ENCODE data around the gene BAIAP3. TPM values are rescaled to one million over a fixed set of nuclear protein-coding genes. Genes with fewer than 3 reads are reported as not detected.
A peak's percentile ranks its signal among the peaks of the same experiment; 100 is the strongest.

BAIAP3 gene
- total RNA-seq, 1 experiment from 2014 or later, result 6.8 TPM

DNA sequence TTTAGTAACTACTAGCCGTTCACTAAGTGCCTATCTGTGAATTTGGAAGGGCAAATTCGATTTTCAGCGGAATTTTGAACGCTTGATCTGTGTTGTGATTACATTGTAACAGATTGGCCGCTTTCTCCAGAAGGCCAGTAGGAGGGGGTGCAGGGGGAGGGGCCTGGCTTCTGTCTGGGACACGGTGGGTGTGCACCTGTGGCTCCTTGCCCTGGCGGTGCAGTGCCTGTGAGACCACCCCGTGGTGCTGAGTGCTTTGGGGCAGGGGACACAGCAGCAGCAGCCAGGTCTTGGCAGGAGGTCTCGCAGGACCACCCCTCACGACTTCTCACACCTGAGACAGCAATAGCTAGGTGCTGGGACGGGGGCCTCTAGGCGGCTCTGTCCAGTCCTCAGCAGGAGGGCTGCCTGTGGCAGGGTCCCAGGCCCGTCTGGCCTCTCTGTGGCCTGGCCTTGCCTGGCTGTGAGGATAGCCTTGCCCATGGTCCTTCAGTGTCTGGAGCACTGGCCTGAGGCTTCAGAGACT is 22.2 kb upstream of the BAIAP3 start:
- H2BK5ac ChIP-seq (ENCODE audit: insufficient read length, low read length), result no peak overlapping the region
- H4K8ac ChIP-seq (replicated peaks; ENCODE audit: insufficient read length, low read depth, low read length), result no peak overlapping the region
- H3K9me3 ChIP-seq (ENCODE audit: control insufficient read depth, low read depth, low read length), result no peaks in the 10 kb centered on the region
- Mint-ChIP-seq H3K4me1 (peaks cover 13 to 22% of the 10 kb centered on the region in 2 experiments), H3K9me3 (peaks cover 4 to 6% of the 10 kb centered on the region in 2 experiments), H3K36me3 (ENCODE audit: insufficient read depth in 1 of 3, low read depth in 3 of 3) (peaks cover 26 to 44% (median 39%) of the 10 kb centered on the region in 3 experiments), H3K4me3 (peak overlapping the region; percentile 95 to 99), H3K27ac (peak overlapping the region in 2 of 3 experiments; percentile 28 to 97; a peak in 1 of 7 replicates), H3K27me3 (ENCODE audit: low read depth) (no peaks in the 10 kb centered on the region)
- no CpG with 5 or more reads among the region's 13 CpGs for WGBS (ENCODE audit: extremely low coverage, insufficient read length, low lambda C conversion rate)
- no peak overlapping the region for H3K56ac ChIP-seq (ENCODE audit: insufficient read length, low read depth, low read length)
- H3K14ac ChIP-seq (ENCODE audit: insufficient read depth, low read length), result no peak overlapping the region
- H3K4ac ChIP-seq (ENCODE audit: low read depth, low read length), result no peak overlapping the region
- H2BK15ac ChIP-seq (ENCODE audit: low read depth, low read length), result no peak overlapping the region
- peaks cover 47% of the 10 kb centered on the region for H3K79me2 ChIP-seq (ENCODE audit: insufficient read depth, low read length)
- no peak overlapping the region for H2AFZ ChIP-seq (ENCODE audit: low read length)
- H4K5ac ChIP-seq (ENCODE audit: insufficient read length, low read depth, low read length), result no peak overlapping the region
- no peaks in the 10 kb centered on the region for H3K27me3 ChIP-seq (ENCODE audit: insufficient read depth, low read length)
- H4K91ac ChIP-seq (ENCODE audit: insufficient read length, low read depth, low read length), result no peak overlapping the region
- H3K79me1 ChIP-seq (ENCODE audit: insufficient read depth, low read depth, low read length, poor library complexity, severe bottlenecking), result peaks cover 9% of the 10 kb centered on the region
- H3K9ac ChIP-seq (ENCODE audit: extremely low read depth, insufficient read length, low read length), result peak overlapping the region; percentile 71
- no peak overlapping the region for H2AK5ac ChIP-seq (ENCODE audit: insufficient read length, low read length)
- TF ChIP-seq, protein P1, sequence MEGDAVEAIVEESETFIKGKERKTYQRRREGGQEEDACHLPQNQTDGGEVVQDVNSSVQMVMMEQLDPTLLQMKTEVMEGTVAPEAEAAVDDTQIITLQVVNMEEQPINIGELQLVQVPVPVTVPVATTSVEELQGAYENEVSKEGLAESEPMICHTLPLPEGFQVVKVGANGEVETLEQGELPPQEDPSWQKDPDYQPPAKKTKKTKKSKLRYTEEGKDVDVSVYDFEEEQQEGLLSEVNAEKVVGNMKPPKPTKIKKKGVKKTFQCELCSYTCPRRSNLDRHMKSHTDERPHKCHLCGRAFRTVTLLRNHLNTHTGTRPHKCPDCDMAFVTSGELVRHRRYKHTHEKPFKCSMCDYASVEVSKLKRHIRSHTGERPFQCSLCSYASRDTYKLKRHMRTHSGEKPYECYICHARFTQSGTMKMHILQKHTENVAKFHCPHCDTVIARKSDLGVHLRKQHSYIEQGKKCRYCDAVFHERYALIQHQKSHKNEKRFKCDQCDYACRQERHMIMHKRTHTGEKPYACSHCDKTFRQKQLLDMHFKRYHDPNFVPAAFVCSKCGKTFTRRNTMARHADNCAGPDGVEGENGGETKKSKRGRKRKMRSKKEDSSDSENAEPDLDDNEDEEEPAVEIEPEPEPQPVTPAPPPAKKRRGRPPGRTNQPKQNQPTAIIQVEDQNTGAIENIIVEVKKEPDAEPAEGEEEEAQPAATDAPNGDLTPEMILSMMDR (conservative IDR thresholded peaks at IDR 0.05), result no peak
- peak overlapping the region; percentile 98 for H3K4me2 ChIP-seq (ENCODE audit: insufficient read depth, insufficient read length, low read length)
- H3T11ph ChIP-seq (ENCODE audit: low read length), result no peak overlapping the region
- H2BK20ac ChIP-seq (ENCODE audit: low read depth, low read length, poor library complexity, severe bottlenecking), result no peak overlapping the region
- DNase-seq, result no peak
- no peak overlapping the region for H3K18ac ChIP-seq (ENCODE audit: insufficient read length, low read depth, low read length)
- no peak overlapping the region for H2BK12ac ChIP-seq (ENCODE audit: insufficient read length, low read depth, low read length)
- H4K20me1 ChIP-seq (ENCODE audit: control insufficient read depth, insufficient read depth, insufficient read length), result peaks cover 5% of the 10 kb centered on the region
- H3K23ac ChIP-seq (ENCODE audit: insufficient read length, low read depth, low read length), result no peak overlapping the region
- H3K4me1 ChIP-seq (ENCODE audit: insufficient read depth, low read length), result no peaks in the 10 kb centered on the region; the same call in 1 of the 2 replicates
- H2BK120ac ChIP-seq (ENCODE audit: low read depth, low read length, poor library complexity, severe bottlenecking), result no peak overlapping the region
- peaks cover 13% of the 10 kb centered on the region for H3K23me2 ChIP-seq (ENCODE audit: insufficient read length, low read depth, low read length, poor library complexity, severe bottlenecking)
- H3K27ac ChIP-seq (ENCODE audit: insufficient read length, low read depth, low read length), result no peak overlapping the region

All from H9 (cell line).